HG02852 (cell line): ENCODE results near the gene VPS33B.

ENCODE experiments used
- ATAC-seq: cut with Tn5 transposase; IDR thresholded peaks from one replicate; pipeline ENCODE4 v1.9.1; 2021; ENCODE audit warnings: mild to moderate bottlenecking, moderate library complexity; ENCODE audit not compliant: unreplicated experiment

VPS33B gene

GRCh38 chr15:90953947-90954711 is 68.3 kb downstream of the VPS33B start:
- ATAC-seq, result no peak

- ATAC-seq, result no peak
Observed at GRCh38 chr15:90952901-90953677, 69.3 kb downstream of the VPS33B start.

DNA sequence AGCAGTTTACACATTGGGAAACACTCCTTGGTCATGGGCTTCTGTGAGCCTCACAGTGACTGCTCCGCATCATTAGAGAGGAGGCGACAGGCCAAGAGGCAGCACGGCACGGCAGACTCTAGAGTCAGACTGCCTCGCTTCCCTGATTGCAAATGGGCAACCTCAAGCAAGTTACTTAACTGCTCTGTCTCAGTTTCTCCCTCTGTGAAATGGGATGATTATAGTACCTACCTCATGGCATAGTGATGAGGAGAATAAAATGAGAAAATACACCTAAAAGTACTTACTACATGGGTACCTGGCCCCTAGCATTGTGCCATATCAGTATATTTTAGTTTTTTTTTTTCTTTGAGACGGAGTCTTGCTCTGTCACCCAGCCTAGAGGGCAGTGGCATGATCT is 71.7 kb downstream of the VPS33B start:
- no peak for ATAC-seq

DNA sequence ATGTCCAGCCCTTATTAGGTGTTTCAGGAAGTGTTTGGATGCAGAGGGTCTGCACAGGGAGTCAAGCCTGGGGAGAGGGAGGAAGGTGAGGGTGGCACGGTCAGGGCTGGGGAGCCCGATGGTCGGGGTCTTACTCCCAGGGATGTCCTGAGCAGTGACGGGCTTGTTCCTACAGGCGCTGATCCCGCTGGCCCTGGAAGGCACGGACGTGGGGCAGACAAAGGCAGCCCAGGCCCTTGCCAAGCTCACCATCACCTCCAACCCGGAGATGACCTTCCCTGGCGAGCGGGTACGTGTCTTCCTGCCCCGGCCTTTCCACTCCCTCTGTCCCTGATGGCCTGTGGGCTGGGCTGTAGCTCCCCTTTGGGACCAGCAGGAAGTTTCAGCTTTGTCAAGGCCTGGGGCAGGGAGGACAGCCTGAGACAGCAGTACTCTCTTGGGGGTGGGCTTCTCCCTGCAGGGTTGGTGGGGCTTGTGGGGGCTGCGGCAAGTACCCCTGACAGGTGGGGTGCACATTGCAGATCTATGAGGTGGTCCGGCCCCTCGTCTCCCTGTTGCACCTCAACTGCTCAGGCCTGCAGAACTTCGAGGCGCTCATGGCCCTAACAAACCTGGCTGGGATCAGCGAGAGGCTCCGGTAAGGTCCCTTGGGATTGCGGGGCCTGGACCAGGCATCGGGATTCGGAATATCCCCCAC is 72.3 kb downstream of the VPS33B start:
- ATAC-seq, result no peak
